ENCODE results near the gene OVOL1.

Gene OVOL1

DNA sequence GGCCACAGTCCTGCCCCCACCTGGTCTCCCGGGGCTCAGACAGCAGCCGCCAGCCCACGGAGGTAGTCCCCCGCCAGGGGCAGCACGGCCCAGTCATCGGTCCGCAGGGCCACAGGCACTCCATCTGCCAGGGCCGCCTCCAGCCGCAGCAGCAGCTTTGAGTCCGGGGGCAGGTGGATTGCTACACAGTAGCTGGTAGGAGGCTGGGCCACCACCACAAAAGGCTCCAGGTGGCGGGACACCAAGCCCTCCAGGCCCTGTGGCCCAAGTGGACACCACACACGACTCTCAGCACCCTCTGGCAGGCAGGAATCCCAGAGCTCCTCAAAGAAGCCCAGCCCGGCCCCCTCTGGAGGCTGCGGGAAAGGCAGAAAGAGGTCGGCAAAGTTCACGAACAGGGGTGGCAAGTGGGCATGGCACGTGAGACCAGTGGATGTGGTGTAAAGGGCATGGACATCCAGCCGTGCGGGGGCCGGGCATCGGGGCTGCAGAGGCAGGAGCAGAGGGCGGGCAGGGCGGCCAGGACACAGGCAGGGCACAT is 9.0 kb upstream of the OVOL1 start:
- no peak for DNase-seq (ENCODE audit: low read depth in 3 of 3)

DNA sequence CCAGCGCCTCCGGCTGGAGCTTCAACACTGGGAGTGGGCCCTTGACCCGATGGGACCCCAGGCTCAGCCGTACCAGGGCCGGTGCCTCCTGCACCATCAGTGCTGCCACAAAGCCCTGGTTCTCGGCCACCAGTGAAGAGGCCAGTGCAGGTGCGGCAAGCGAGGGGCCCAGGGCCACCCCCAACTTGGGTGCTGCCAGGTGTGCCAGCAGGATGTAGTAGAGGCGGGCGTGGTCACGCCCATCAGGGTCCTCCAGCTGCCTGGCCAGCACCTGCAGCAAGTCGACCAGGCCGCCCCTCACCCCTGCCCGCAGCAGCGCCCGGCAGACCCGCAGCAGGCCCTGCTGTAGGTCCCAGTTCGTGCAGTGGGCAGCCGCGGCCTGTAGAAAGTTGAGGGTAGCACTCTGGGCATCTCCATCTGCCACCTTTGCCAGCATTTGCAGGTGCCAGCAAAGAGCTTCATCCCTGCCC is 8.4 kb upstream of the OVOL1 start:
- DNase-seq (ENCODE audit: low read depth in 3 of 3), result no peak

DNA sequence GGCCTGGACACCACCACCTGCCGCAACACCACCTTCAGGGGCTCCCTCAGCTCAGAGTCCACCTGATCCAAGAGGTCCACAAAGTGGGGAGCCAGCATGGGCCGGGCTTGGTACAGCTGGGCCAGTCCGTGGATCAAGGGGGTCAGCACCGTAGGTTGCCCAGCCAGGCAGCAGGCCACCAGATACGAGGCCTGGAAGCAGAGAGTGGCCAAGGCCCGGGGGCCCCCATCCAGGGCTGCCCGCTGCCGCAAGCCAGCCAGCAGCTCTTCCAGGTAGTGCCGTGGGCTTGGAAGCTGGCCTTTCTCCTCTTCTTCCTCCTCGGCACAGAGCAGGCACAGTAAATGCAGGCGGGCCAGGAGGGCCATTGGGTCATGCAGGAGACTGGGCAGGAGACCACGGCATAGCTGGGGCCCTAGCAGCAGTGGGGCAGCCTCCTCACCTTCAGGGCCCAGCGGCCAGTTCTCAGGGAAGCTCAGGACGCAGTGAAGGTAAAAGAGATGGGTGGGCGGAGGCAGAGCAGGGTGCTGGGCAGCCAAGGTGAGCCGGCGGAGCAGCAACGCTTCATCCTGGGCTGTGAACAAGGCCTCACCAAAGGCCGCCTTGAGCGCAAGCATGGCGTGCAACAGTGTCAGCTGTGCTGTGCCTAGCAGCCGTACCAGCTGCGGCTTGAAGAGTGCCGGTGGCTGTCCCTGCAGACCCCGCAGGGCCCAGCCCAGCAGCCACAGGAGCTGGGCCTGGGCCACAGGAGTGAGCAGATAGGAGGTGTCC is 7.8 kb upstream of the OVOL1 start:
- no peak for DNase-seq (ENCODE audit: low read depth in 3 of 3)

DNA sequence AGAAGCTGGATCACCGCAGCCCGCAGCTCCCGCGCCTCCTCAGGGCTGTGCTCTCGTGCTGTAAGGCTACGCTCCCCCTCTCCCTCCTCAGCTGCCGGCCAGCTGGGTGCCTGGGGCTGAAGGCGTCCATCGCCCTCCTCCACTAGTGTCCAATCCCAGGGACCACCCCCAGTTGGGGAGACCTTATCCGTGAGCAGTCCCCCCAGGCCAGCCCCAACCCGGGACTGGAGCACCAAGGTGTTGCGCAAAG is 7.3 kb upstream of the OVOL1 start:
- DNase-seq (ENCODE audit: low read depth in 3 of 3), result no peak

DNA sequence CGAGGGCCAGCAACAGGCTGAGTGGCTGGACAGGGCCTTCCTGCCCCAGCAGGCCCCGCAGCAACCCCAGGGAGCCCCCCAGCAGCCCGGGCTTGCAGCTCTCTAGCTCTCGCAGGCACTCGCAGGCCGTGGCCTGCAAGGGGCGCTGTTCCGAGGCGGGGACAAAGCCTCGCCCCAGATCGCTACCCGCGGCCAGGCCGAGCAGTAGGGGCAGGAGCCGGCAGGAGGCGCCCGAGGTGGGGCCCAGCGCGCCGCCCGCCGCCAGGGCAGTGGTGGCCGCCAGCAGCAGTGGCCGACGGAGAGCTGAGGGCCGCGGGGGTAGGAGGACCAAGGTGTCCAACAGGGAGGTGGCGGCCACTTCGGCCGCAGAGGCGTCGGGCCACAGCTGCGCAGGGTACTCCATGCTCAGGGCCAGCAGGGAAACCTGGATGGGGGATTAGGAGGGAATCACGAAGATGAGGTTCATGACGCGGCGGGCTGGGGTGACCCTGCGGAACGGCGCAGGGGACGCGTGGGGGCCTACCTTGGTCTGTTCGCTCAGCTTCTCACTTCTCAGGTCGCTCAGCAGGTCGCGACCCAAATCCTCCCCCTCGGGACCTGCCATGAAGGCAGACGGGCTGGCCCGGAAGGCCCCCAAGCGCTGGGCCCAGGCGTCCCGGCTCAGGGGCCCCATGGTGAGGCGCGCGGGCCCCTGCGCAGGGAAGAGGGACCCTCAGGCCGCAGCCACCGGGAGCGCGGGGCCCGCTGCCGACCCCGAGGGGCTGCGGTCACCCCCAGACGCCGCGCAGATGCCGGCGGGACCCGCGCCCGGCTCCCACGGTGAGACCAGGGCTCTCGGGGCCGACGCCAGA is 6.7 kb upstream of the OVOL1 start:
- DNase-seq (ENCODE audit: low read depth in 3 of 3), result peak; percentile 67 to 86 (median 78)

DNA sequence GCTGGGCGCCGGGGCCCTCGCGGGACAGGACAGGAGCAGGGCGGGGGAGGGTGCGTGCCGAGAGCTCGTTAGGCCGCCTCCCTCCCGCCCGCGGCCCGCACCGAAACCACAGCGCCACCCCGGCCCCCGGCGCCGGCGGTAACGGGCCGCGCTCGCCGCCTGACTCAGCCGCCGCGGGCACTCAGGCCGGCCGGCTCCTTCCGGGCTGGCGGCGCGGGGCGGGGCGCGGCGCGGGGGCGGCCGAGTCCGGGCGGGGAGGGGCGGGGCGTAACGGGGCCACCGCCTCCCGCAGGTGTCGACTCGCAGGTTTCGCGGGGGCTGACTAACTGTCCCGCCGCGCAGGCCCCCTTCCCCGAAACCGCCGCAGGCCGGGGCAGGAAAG is 6.1 kb upstream of the OVOL1 start, which contains the start of gene AP5B1:
TSS of gene AP5B1 (minus strand) at position 207 of the 382 bp plus-strand sequence. CDS start 385 bp downstream, outside the sequence.
- peak; percentile 43 to 70 (median 48) for DNase-seq (ENCODE audit: low read depth in 3 of 3)

DNA sequence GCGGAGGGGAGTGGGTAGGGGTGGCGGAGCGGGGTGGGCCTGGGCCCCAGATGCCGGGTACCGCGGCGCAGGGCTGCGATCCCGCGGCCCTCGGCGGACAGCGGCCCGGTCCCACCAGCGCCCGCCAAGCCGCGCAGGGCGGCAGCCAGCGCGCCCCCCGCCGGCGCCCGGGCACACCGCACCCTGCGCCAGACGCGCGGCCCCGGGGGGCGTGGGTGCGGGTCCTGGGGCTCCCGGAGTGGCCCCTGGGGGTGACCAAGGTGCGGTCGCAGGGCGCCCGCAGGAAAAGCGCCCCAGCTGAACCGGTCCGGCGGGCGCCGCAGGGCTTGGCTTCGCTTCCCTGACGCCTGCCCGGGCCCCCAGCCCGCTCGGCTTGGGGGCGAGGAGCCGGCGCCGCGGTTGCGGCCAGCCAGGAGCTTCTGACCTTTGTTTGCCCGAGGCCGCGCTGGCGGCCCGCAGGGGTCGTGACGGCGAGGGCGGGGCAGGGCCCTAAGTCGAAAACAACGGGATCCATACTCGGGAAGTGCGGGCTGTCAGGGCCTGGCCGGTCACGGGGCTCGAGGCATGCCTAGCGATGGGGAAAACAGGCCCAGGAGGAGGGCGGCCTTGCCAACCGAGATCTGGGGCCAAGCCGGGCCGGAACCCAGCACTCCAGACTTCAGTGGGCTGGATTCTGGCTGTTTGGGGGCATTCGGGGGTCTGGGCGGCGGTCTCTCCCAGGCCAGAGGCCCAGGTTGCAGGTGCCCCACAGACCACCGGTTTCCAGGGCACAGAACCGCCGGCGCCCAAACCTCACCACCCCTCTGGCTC is 5.5 kb upstream of the OVOL1 start:
- DNase-seq (ENCODE audit: low read depth in 3 of 3), result no peak

DNA sequence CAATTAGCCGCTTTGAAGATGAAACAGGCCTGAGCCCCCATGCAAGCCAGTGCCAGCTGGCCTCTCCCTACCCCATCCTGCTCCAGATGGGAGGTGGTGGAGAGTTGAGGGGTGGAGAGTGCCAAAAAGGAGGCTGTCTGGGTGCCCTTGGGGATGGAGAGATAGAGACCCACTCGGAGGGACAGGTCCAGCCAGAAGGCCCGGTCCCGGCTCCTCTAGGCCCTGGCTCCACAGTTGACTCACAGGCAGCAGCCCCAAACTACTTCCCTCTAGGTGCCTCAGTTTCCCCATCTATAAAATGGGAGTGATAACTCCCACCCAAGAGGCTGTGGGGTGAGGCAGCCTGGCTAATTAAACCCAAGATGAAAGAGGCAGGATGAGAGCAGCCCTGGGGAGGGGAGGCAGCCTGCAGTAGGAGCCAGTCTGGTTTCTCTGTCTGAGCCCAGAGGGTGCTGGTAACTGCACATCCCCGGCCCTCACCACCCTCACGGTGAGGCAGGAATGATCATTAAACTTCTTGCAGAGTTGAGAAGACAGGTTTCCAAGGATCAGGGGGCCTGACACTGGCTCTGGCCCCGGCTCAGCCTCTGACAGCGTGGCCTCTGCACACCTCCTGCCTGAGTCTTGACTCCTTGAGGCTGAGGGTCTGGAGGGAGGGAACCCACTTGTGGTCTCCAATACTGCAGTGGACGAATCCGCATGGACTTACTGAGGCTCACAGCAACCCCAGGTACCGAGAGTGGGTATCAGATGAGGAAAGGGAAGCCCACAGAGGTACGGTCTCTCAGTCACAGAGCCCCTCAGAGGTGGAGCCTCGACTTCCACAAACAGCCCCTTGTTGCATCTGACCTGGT is 4.7 kb upstream of the OVOL1 start:
- DNase-seq (ENCODE audit: low read depth in 3 of 3), result no peak

DNA sequence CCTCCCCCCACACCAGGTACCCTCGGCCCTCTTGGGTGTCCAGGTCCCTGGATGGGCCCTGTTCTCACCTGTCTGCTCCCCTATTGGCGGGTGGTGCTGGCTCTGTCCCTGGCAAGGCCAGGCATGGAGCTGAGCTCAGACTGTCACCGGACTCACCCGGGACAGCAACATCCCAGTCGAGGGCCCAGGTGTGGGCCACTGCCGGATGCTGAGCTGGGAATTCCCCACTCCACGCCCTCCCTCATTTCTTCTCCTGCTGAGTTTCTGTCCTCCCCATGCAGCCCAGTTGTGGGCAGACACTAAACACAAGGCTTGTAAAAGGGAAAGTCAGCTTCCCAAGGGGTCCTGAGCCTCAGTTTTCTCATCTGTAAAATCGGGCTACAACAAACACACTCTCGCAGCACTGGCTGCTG is 4.0 kb upstream of the OVOL1 start:
- DNase-seq (ENCODE audit: low read depth in 3 of 3), result no peak

DNA sequence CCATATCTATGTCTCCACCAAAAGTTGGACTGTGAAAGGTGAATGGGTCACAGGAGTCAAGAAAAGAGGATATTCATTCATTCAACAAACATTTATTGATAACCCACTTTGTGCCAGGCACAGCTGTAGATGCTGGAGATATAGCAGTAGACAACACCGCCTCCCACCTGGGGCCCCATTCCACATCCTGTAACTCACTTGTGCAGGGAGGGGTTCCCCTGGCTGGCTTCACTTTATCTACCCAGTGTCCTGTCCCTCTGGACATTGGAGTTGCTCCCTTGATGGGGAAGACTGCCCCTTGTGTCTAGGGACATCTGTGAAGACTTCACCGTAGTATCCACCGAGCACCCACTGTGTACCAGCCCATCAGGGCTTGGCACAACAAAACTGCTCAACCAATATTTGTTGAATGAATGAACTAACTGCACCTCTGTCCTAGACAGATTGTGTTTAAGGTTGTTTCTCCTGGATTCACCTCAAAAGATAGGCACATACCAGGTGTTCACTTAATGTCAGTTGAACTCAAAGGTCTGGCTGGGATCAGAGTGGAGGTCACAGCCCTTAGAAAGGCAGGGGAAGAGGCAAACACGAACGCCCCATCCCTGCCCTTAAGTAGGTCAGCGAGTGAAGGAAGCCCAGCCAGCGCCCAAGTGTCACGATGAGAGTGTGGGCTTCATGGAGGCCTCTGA is 1.4 kb upstream of the OVOL1 start:
- DNase-seq (ENCODE audit: low read depth in 3 of 3), result no peak

DNA sequence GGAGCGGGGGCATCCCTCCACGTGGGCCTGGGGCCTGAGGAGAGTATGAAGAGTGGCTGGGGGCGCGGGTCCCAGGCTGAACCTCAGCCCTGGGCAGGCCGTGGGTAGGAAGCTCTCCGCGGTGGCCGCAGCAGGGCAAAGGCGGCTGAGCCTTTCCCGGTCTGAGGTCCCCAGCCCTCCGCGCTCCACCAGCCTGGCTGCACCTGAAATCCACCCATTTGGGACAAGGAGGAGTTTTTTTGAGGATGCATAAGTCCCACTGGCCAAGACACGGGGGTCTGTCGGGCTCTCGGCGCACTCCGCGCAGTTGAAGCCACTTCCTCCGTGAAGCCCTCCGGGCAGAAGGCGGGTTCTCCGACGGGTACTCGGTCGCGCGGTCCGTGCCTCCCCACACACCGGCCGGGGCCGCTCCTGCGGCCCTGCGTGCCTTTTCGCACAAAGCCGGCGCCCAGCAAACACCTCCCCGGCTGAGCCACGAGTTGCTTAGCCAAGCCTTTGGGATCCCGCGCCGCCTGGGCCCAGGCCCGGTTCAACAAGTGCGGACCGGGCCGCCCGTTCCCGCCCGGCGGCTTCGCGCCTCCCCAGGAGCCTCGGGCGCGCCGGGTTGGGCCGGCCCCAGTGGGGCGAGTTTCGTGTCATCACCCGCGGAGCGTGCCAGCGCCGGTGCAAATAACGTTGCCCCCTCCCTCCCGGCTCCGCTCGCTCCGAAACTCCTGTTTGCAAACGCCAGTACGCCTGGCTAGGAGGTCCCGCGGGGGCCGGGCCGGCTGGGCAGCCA is 666 bp upstream of the OVOL1 start:
- DNase-seq (ENCODE audit: low read depth in 3 of 3), result no peak

DNA sequence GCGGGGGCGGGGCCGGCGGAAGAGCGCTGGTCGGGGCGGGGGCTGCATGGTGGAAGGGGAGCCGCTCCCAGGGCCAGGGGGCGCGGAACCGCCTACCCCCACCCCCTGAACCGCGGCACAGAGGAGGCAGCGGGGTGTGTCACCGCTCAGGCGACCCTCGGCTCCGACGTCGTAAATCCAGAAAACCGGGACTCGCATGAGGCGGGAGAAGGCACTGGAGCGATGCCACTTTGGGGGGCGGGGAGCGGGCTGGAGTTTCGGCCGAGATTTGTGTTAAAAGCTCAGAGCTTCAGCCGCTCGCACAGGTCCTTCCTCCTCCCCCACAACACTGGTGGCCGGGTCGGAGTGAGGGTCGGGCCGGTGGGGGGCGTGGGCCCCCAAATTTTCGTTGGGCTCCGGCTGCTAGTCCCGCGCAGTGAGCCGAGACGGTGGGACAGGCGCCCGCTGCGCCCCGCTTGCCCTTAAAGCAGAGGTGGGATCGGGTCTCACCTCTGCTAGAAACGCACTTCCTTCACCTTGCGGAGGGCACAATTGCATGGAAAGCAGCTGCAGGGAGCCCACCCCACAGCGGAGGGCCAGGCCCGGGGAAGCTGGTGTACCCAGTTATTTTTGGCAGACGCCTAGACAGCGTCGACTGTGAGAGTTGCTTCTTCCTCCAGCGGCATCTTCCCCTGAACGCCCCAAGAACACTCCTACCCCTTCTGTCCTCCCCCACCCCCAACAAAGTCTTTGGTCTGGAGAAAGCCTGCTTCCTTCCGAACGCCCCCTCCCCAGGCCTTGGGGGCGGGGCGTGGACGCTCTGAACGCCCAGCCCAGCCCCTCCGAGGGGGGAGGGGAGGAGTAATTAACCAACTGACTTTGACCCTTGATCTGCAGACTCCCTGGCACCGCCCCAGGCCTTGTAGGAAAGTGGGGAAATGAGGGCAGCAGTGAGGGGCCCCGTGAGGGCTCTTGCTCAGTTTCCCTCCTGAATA is 1.1 kb downstream of the OVOL1 start:
- no peak for DNase-seq (ENCODE audit: low read depth in 3 of 3)

DNA sequence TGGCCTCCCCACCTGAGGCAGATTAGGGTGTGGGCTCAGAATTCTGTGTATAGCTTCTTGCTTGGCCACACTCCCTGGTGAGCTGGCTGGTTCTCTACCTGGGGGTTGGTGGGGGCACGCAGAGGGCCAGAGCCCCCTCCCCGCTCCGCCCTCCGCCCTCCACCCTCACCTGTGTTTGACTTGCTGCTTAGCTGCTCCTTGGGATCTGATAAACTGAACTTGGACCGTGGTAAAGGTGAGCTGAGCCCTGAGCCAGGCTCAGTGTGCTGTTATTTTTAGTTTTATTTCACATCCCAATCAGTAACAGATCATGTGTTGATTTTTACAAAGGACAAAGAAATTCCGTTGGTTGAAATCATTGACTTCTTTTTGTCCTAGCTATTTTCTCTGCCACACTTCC is 2.0 kb downstream of the OVOL1 start:
- DNase-seq (ENCODE audit: low read depth in 3 of 3), result no peak

DNA sequence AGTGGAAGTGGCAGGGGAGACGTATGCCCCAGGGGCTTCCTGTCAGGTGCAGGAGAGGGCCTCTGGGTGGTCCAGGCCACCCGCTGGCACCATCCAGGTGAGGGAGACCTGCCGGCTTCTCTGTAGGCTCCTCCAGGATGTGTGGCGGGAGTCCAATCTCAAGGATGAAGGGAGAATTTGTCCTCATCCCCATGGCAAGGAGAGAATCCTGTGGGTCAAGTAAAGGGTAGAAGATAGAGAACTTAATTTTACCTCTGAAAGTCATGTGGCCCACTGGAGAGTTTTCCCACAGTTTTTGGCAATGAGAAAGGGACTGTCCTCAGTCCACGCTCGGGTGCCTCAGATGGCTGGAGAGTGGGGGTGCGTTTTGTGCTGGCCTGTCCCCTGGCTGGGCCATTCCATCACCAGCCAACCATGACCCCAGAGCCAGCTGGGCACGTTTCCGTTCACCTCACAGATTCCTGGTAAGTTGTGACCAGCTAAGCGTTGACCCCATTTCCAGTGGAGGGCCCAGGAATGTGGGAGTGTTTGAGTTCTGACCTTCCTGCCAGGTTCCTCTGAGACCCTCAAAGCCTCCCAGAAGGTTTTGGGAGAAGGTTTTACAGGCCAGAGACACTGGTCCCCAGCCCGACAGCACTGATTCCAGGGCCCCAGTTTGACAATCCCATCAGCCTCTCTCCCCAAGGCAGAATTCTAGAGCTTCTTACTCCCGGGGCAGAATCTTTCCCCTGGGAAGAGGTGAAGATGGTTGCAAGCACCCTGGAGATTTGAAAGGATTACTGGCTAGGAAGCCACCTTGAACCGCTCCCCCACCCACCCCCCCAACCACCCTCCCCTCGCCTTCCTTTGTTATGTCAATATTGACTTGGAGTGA is 2.6 kb downstream of the OVOL1 start:
- DNase-seq (ENCODE audit: low read depth in 3 of 3), result no peak

DNA sequence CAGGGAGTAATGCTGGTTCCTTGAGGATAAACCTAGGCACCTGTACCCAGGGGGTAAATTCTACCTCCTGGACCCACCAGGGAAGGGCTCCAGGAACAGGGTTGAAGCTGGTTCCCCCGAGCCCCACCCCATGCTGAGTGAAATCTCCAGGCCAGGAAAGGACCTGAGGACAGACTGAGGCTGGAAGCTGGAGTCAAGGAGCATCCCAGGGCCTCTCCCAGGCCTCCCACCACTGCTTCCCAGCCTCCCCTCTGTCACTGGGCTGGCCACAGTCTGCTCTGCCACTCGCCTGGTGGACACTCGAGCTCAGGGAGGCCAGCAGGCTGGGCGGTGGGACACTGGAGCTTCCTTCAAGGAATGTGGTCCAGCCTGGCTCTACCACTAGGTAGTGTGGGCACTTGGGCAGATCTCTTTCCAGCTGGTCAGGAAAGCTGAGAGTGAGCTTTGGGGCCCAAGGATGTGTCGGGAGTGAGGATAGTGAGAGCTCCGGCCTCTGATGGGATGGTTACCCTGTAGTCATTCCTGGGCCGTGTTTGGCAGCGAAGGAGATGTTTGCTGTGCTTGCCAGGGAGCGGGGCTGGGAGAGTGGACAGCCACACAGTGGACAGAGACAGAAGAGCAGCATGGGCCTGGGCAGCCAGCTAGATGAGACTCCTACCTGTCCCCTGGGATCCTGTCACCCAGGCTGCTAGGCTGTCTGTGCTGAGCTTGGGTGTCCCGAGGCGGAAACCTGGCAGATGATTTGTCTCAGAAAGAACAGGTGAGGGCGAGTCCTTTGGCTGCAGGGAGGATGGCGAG is 3.4 kb downstream of the OVOL1 start:
- DNase-seq (ENCODE audit: low read depth in 3 of 3), result no peak

DNA sequence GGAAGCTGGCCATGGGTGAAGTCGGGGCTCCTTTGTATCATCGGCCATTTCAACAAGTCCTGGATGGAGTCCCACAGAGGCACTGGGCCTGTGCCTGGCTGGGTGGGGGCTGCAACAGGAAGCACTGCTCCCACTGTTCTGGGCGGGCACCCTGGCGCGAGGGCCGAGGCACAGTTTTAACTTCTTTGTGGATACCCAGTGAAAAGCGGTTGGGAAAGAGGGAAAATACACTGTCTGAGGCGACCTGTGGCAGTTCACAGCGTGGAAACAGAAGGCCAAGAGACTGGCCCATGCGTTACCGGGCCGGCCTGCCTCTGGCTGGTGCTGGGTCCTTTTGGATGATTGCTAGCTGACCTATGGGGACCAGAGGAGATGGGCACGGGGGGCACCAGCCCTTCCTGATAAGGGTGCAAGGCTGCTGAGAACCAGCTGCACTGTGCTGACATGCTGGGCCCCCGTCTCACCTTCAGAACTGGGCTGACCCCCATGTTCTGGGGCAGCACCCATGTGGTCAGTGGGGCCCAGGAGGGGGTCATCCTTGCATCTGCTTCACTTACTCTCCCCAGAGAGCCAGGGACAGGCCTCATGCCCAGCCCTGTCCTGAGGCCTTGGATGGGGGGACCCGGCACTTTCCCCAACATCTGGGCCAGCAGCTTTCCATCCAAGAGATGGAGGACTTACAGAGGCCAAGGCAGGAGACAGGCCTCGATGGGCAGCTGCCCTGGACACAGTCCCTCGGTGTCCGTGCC is 4.2 kb downstream of the OVOL1 start:
- DNase-seq (ENCODE audit: low read depth in 3 of 3), result no peak

Data from stimulated activated CD4-positive, alpha-beta T cell treated with anti-CD3 and anti-CD28 coated beads, TNF-alpha, amount 100 ng/mL, for 48 hours (primary cell).